Measurements from ENCODE around the gene FBXW4.

FBXW4 gene

GRCh38 chr10:101569622-101570427 lies 125.1 kb downstream of the FBXW4 start:
- TF ChIP-seq CTCF (IDR thresholded peaks at IDR 0.05): peak; percentile 78

GRCh38 chr10:101569323-101569621 lies 125.7 kb downstream of the FBXW4 start:
- no peak for TF ChIP-seq CTCF (IDR thresholded peaks at IDR 0.05)

GRCh38 chr10:101568054-101568745 lies 126.8 kb downstream of the FBXW4 start:
- TF ChIP-seq CTCF (IDR thresholded peaks at IDR 0.05): no peak

GRCh38 chr10:101567165-101568006 lies 127.6 kb downstream of the FBXW4 start:
- TF ChIP-seq CTCF (IDR thresholded peaks at IDR 0.05): no peak

GRCh38 chr10:101566333-101567164 lies 128.4 kb downstream of the FBXW4 start:
- no peak for TF ChIP-seq CTCF (IDR thresholded peaks at IDR 0.05)

- TF ChIP-seq CTCF (IDR thresholded peaks at IDR 0.05): no peak
These were observed 129.0 kb downstream of the FBXW4 start for GRCh38 chr10:101565936-101566332.

Measured in LNCAP (cell line).